ENCODE results near the gene SIRPG. TPM values are rescaled to one million over a fixed set of nuclear protein-coding genes. Genes with fewer than 3 reads are reported as not detected.

SIRPG gene
- total and polyA plus RNA-seq, 2 of the 8 experiments (the other 6 are each of a cell fraction or from before 2014, with no cell fraction given) = 0.08 TPM; not detected in 1

DNA sequence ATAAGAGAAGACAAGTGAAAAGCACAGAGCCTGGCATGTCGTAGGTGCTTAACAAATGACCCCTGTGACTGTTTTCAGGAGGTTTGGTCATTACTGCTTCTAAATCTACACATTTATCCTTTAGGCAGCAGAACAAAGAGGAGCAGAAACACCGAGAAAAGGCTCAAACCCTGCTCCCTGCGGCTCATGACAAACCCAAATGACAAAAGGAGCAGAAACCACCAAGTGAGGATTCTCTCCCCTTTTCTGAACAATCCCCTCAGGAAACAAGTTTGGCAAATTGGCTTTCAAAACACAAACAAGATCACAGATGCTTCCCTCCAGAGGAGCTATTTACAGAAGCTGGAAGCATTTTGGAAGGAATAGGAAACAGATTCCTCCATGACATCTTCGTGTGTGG lies 15.8 kb upstream of the SIRPG start:
- Histone ChIP-seq H3K4me1 (replicated peaks in 1 of 4; ENCODE audit: control insufficient read depth in 3 of 4, insufficient read depth in 4 of 4, low read length in 3 of 4) (no peaks in the 10 kb centered on the region), H3K27ac (ENCODE audit: low read depth, low read length) (no peak overlapping the region), H3K79me2 (ENCODE audit: control insufficient read depth in 1 of 2, insufficient read depth in 2 of 2, low read length in 2 of 2) (no peaks in the 10 kb centered on the region), H3K23me2 (ENCODE audit: low read depth, low read length) (no peaks in the 10 kb centered on the region), H4K20me1 (replicated peaks in 1 of 2; ENCODE audit: control insufficient read depth in 1 of 2, insufficient read depth in 2 of 2, low read length in 2 of 2) (peaks cover 0 to 1% of the 10 kb centered on the region in 2 experiments), H3K4me2 (ENCODE audit: insufficient read depth in 1 of 2, low read depth in 2 of 2, low read length in 2 of 2) (no peak overlapping the region), H3K4ac (replicated peaks; ENCODE audit: insufficient read length, low read depth, low read length) (no peak overlapping the region), H2BK12ac (ENCODE audit: low read depth, low read length) (no peak overlapping the region), H3K14ac (ENCODE audit: insufficient read length) (no peak overlapping the region), H2BK5ac (ENCODE audit: low read depth, low read length) (no peak overlapping the region), H3K4me3 (ENCODE audit: extremely low read depth in 1 of 4, insufficient read depth in 2 of 4, low read depth in 3 of 4, low read length in 4 of 4) (no peak overlapping the region), H3K36me3 (ENCODE audit: control insufficient read depth in 2 of 4, insufficient read depth in 4 of 4, low read length in 3 of 4) (no peaks in the 10 kb centered on the region), H2AK5ac (ENCODE audit: low read depth, low read length) (no peak overlapping the region), H4K8ac (ENCODE audit: extremely low read depth, insufficient read depth, low read length) (no peak overlapping the region), H2AFZ (ENCODE audit: low read length) (no peak overlapping the region), H2BK15ac (ENCODE audit: low read length) (no peak overlapping the region), H3K56ac (replicated peaks; ENCODE audit: insufficient read length, low read depth, low read length) (no peak overlapping the region), H3K79me1 (ENCODE audit: low read depth, low read length) (no peaks in the 10 kb centered on the region), H4K91ac (replicated peaks; ENCODE audit: insufficient read length, low read length) (no peak overlapping the region), H2BK20ac (ENCODE audit: low read length) (no peak overlapping the region), H3K27me3 (replicated peaks in 1 of 4; ENCODE audit: control insufficient read depth in 3 of 4, extremely low read depth in 1 of 4, insufficient read depth in 3 of 4, low read length in 3 of 4) (peaks cover 0 to 13% (median 2%) of the 10 kb centered on the region in 4 experiments; a peak in 3 of 7 replicates), H3K18ac (ENCODE audit: extremely low read depth, low read length) (no peak overlapping the region; the same call in 1 of the 2 replicates), H3K9ac (replicated peaks in 1 of 4; ENCODE audit: extremely low read depth in 1 of 4, low read depth in 3 of 4, low read length in 3 of 4) (no peak overlapping the region), H2BK120ac (replicated peaks; ENCODE audit: low read depth, low read length) (no peak overlapping the region), H4K5ac (ENCODE audit: insufficient read length, low read depth, low read length) (no peak overlapping the region), H3K23ac (ENCODE audit: insufficient read length) (no peak overlapping the region), H3K9me3 (ENCODE audit: insufficient read depth in 2 of 2, low read depth in 1 of 2, low read length in 1 of 2) (peaks cover 0 to 4% of the 10 kb centered on the region in 2 experiments; a peak in 1 of 4 replicates)
- 79% methylated on average over 4 of the region's 4 CpGs; no CpG with 5 or more reads in 1 of the 2 experiments for WGBS, 2 experiments (ENCODE audit: extremely low coverage in 1 of 2, insufficient coverage in 1 of 2, insufficient read length in 1 of 2, insufficient replicate concordance in 2 of 2, low coverage in 1 of 2, low lambda C conversion rate in 2 of 2, missing lambda C conversion rate in 1 of 2)
- FAIRE-seq (no peak), DNase-seq (ENCODE audit: low read depth in 1 of 2, low spot score in 2 of 2) (peak in 1 of 2 experiments; percentile 14)
- ChIA-PET POLR2A (ENCODE audit: partially characterized antibody) (no interaction called here), CTCF (ENCODE audit: partially characterized antibody) (no interaction called here)
- TF ChIP-seq KDM5A (IDR thresholded peaks at IDR 0.05; ENCODE audit: low read length) (no peak), POLR2AphosphoS5 (IDR thresholded peaks at IDR 0.05; ENCODE audit: low read depth, low read length) (no peak), KDM1A (IDR thresholded peaks at IDR 0.05; ENCODE audit: borderline replicate concordance, low read length) (no peak), CEBPB (IDR thresholded peaks at IDR 0.05; ENCODE audit: low read depth, low read length) (no peak), SIRT6 (IDR thresholded peaks at IDR 0.05; ENCODE audit: low read length) (no peak), RFX5 (IDR thresholded peaks at IDR 0.05; ENCODE audit: borderline replicate concordance, low read depth, low read length) (no peak), POU5F1 (IDR thresholded peaks at IDR 0.05; ENCODE audit: low read depth, low read length) (no peak), RBBP5 (IDR thresholded peaks at IDR 0.05; ENCODE audit: borderline replicate concordance, low read depth, low read length) (no peak), EZH2 (IDR thresholded peaks at IDR 0.05; ENCODE audit: low read depth, low read length, severe bottlenecking) (no peak), JUND (IDR thresholded peaks at IDR 0.05; ENCODE audit: low read length) (no peak)
- TF ChIP-seq, protein P1, sequence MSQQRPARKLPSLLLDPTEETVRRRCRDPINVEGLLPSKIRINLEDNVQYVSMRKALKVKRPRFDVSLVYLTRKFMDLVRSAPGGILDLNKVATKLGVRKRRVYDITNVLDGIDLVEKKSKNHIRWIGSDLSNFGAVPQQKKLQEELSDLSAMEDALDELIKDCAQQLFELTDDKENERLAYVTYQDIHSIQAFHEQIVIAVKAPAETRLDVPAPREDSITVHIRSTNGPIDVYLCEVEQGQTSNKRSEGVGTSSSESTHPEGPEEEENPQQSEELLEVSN (IDR thresholded peaks at IDR 0.05) = no peak
- TF ChIP-seq, protein P2, sequence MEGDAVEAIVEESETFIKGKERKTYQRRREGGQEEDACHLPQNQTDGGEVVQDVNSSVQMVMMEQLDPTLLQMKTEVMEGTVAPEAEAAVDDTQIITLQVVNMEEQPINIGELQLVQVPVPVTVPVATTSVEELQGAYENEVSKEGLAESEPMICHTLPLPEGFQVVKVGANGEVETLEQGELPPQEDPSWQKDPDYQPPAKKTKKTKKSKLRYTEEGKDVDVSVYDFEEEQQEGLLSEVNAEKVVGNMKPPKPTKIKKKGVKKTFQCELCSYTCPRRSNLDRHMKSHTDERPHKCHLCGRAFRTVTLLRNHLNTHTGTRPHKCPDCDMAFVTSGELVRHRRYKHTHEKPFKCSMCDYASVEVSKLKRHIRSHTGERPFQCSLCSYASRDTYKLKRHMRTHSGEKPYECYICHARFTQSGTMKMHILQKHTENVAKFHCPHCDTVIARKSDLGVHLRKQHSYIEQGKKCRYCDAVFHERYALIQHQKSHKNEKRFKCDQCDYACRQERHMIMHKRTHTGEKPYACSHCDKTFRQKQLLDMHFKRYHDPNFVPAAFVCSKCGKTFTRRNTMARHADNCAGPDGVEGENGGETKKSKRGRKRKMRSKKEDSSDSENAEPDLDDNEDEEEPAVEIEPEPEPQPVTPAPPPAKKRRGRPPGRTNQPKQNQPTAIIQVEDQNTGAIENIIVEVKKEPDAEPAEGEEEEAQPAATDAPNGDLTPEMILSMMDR (IDR thresholded peaks at IDR 0.05; ENCODE audit: control extremely low read depth in 1 of 3, insufficient read depth in 1 of 3, low read depth in 1 of 3, low read length in 3 of 3) = no peak
